GM19240 (cell line): ENCODE measurements around the gene ITIH3.

Experiments used
- DNase-seq: peaks from one replicate; pipeline ENCODE4 v3.0.0; 2011; ENCODE audit warnings: low spot score; ENCODE audit not compliant: insufficient read length

Gene ITIH3

DNA sequence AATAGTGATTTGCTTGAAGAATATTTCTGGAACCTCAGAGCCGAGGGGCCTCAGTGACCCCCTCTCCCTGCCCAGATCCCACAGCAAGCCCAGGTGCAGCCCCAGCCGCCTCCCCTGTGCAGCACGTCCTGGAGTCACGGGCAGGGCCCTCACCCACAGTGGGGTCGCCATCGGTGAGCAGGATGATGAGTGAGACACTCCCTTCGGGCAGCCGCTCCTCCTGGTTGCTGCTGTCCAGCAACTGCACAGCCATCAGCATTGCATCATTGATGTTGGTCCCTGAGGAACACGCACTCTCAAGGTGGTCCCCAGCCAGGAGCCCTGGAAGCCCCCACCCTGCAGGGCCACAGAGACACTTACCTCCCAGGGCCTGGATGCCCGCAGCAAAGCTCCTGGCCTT is 29.4 kb downstream of the ITIH3 start:
- no peak for DNase-seq

DNA sequence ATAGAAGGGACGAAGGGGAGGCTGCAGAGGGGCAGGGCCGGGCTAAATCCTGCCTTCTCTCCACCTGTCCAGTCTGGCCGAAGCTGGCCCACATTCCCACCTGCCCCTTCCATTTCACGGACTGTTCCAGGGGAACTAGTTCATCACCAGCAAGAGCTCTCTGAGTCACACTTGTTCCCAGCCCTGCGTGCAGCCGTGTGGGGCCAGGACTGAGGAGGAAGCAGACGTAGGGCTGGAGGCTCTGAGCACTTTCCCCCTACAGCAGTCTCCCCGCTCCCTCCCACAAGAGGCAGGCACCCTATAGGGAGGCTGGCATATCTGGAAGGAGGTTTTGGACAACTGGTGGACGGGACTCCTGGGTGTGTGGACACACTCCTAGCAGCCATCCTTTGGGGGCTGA is 32.8 kb downstream of the ITIH3 start:
- no peak for DNase-seq

DNA sequence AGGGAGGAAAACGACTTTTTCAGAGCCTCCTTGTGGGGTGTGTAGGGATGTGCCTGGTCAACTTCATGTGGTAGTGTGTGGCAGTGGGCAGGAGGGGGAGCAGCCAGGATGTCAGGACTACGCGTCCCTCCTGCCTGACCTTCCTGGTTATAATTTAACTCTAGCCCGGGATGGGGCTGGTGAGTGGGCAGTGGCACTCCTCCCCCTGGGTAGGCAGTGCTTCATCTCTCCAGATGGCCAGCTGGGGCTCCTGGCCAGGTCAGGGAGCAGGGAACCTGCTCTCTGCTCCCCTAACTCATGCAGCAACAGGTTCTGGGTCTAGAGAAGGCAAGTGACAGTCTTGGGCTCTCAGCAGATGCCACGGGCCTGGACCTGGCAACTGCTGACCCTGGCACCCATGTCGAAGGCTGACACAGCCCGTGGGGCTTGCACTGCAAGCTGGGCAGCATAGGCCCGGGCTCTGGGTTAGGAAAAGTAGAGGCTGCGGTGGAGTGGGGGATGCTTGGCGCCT is 33.3 kb downstream of the ITIH3 start:
- no peak for DNase-seq

DNA sequence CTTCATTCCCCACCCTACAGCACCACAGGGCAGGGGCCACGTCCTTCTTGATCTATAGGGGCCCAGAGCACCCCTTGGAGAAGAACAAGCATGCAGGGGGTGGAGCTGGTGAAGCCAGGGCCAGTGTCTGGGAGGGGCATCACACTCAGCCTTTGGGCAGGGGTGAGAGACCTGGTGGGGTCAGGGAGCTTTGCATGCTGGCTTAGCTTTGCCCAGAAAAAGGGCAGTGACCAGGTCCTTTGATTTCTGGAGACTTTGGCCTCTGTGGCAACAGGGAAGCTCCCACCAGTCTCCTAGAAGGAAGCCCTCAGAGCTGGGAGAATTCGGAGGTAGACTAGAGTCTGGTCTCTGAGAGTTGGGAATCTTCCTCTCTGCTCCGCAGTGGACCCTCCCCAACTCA is 34.9 kb downstream of the ITIH3 start:
- DNase-seq = no peak

DNA sequence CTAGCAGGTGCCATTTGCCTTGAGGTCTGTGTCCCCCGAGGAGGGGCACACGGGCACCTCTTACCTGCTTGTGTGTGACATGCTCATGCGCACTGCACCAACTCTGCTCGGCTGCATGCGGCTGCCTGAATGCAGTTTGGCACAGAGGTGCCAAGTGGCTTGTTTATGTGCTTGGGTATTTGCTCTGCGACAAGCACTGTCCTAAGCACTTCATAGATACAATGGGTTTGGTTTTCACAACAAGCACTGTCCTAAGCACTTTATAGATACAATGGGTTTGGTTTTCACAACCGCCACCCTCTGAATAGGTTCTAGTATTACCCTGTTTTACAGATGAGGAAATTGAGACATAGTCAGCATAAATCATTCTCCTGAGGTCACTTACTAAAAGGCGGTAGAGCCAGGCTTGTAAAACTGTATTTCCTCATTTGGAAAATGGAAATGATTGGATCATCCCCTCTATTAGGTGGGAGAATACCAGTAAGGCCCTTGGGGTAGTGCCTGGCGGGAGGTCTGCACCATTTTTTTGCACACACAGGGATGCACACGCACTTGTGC is 35.4 kb downstream of the ITIH3 start:
- DNase-seq = no peak

DNA sequence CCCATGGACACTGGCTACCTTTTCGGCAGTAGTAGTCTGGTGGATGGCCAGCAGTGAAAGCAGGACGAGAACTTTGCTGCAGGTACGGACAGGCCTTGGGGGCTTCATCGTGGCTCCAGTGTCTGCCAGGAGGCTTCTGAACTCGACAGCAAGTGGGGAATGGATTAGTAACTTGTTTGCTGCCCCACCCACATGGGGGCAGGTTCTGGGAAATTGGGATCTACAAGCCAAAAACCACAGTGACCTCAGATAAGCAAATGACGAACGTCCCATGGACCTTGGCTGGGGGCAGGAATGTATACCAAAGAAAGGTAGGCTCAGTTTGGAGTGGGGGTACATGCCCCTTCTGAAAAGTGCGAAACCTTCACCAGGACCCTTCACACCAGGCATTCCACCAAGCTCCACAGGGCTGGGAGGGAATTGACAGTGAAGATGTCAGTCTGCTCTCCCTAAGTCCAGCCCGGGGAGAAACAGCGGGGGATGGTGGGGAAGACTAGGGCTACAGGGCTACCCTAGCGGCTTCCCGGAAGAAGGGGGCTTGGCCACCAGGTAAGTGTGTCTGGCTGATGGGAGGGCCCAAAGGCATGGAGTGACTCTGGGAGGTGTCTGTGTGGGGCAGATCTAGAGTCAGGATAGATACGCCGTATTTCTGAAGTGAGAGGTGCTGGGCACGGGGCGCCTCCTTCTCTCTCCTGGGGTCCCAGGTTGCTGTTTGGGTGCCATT is 36.1 kb downstream of the ITIH3 start, which contains the start of gene ITIH4:
TSS of gene ITIH4 (minus strand) at position 138 of the 724 bp plus-strand sequence. CDS start at position 108, 30 bp downstream.
- no peak for DNase-seq

DNA sequence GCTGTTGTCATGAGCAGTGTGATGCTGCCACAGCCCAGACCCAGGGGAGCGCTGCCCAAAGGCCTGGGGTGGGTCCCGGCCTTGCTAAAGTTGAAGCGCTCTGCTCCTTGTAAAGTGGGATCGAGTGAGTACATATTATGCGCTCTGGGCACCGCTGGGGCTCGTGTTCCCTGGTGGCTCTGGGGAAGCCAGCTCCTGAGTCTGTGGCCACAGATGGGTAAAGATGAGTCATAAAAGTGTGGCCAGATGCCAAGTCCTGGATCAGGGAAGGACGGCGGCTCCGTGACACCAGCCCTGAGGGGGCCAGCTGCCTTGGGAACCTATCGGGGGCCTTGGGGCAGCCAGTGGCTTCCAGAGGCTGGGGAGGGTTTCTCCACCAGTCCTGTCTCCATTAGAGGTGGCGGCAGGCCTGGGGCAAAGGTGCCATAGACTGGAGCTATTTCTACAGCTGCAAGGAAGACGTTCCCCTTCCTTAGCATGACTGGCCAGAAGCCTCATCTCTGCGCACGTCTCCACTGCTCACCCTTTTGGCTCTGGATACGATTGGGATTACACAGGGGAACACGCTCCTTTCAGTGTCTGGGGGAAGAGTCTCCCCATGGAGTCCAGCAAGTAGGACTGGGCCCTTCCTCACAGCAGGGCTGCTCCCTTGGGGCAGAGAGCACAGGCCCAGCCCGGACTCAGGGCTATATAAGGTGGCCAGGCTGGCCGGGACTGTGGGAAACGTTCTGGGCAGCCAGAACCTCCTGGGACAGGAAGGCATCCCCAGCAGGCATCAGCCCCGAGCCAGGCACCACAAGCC is 37.1 kb downstream of the ITIH3 start:
- DNase-seq = no peak

DNA sequence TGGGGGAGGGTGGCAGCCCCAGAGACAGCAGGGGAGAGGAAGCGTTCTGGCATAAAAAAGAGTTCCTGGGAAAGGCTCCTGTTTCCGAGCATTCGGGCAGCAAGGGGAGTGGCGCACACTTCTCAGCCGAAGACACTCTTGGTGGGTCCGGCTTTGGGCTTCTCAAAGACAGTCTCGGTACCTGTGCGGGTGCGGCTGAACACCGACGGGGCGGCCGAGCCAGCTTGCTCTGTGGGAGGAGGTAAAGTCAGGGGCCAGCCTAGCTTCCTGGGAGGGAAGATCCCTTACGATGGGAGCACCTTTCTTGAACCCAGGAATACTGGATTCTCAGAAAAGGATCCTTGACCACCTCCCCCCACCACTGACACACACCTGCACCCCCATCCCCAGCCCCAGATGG is 38.6 kb downstream of the ITIH3 start:
- no peak for DNase-seq

DNA sequence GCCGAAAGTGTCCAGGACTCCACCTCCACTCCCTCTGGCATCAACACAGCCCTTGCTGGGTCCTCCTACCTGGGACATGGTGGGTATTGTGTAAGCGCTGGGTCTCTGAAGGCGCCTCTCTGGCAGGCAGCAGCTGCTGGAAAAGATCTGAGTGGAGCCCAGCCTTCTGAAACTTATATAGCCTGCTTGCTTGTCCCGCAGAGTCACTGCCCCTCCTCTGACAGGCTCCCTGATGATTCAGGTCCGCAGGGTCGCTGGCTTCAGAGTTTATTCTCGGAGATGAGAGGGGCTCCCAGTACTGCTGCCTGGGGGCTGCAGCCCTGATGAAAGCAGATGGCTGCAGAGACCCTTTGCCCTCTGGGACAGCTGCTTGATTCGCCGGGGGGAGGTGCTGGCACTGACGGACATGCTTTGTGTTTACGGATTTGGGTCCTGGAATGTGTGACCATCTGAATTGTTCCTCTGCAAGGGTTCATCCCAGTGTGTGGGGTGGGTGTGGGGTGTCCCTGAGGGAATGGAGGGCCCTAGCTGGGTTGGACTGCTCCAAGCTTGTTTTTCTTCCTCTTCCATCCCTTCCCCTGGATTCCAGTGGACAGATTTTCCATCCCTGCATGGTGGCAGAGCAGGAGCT is 40.4 kb downstream of the ITIH3 start, which contains the start of gene MUSTN1:
TSS of gene MUSTN1 (minus strand) at position 149 of the 631 bp plus-strand sequence. CDS start at position 78, 71 bp downstream.
- DNase-seq = no peak

DNA sequence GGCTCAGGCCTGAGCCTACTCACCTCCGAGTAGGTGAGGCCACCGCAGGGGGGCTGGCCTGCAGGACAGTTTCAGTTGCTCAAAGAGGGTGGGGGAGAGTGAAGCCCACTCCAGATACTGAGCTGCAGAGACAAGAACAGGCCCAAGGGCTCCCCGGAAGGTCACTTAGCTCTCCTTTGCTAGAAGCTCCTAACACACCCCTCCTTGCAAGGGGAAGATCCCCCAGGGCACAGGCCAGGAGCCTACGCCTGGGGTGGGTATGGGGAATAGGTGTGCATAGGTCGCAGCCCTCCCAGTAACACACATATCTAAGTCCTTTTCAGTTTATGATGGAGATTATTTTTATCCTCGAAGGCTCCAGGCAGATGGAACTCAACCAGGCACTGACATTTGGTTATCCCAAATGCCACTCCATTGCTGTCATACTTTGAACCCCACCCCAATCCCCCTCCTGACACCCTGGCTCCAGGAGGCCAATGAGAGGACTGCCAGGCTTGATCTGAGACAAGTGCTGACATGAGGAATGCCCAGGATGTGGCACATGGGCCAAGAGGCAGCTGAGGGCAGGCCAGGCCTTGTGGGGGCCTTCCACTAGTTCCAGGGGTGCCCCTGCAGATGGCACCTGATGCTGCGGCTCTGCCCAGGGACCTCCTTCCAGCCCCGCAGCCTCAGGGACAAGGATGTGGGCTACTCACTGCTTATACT is 41.3 kb downstream of the ITIH3 start:
- no peak for DNase-seq

DNA sequence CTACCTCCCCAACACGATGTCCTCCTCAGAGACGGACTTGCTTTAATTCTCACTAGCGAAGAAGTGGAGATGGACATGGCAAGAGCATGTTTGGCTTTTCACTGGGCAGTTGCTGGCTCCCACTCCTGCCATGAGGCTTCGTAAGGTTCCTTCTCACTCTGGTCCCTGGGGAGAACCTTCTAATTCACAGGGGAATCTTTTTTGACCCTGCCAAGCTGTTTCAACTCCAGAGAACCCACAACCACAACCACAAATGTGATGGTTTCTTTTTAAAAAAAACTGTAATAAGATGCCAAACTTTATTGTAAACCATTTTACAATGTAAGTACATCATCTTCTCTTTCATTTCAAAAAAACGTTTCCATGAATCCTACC is 41.9 kb downstream of the ITIH3 start:
- no peak for DNase-seq

DNA sequence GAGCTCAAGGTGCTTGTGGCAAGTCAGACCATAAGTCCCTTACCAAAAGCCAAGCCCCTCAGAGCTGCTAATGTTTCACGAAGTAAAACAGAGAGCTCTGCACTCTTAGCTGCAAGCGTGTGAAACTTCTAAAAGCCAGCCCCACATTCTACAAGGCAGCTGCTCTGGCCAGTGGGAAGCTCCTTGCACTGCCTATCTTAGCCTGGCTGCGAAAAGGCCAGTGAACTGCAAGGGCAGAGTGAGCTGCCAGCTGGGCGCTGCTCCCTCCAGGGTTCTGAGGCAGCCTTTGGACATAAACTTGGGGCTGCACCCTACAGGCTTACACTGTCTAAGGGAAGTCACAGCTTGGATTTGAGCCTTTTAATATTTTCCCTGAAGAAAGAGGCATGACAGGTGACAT is 42.4 kb downstream of the ITIH3 start:
- DNase-seq = no peak

DNA sequence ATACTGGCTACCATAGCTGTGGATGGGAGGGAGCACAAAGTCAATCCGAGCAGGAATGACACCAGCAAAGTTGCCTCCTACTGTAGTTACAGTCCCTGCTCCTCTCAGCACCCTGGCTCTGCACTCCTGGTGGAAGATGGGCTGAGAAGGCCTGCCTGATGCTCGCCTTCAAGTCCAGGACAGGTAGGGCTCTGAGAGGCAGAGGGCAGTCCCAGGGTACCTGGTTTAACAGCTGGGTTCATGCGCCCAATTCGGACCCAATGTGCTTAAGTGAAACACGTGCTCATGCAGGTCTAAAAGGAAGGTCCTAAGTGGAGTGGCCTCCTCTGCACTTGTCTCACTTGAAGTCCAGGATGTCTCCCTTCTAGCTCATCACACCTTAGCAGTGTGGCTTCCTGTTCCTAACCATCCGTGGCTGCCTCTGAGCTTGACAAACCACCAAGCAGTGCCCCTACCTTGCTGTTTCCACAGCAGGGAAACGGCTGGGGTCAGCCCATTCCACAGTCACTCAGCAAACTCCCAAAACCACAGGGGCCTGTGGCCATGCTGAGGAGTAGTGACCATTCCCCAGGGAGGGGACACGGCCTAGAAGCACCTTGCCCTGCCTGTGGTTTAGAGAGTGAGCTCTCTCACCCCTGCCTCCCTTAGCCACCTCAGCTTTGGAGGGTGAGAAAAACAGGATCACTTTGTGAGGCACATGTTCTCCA is 44.1 kb downstream of the ITIH3 start:
- no peak for DNase-seq

DNA sequence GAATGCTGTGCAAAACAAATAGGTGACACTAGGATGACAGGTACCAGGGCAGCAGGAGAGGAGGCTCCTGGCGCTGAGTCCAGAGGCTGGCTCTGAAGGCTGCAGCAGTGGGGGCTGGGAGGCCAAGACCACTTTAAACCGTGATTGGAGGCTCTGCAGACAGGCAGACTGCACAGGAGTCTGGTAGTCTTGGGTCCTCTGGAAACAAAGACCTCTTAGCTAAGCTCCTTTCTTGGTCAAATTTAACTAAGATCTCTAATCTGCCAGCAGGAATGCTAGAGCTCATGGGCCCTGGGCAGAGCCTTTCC is 44.6 kb downstream of the ITIH3 start:
- no peak for DNase-seq

DNA sequence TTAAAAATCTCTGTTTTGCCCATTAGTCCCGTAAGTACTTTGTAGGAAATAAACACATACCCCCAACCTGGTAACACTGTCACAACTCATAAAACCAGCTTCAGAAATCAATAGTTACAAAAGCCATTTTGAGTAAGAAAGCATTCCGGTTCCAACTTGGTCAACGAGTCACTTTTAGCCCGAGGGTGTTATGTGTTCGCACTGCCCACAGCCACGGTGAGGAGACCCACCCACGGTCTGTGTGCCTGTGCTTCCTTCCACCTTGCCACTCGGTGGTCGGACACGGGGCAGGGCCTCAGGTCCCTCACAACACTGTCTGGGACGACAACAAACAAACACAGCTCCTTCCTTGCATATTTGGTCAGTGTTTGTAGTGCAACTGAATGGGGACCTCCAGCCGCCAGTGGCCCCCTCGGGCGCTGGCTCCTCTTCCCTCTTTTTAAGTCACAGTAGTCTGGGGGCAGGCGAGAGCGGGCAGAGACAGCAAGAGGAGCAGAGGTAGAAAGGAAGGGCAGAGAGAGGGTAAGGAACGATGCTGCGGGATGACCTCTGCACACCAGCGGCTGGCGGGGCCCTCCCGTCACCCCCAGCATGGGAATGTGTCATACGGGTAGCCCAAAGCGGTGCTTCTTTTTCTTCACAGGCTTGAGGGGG is 45.4 kb downstream of the ITIH3 start:
- no peak for DNase-seq

DNA sequence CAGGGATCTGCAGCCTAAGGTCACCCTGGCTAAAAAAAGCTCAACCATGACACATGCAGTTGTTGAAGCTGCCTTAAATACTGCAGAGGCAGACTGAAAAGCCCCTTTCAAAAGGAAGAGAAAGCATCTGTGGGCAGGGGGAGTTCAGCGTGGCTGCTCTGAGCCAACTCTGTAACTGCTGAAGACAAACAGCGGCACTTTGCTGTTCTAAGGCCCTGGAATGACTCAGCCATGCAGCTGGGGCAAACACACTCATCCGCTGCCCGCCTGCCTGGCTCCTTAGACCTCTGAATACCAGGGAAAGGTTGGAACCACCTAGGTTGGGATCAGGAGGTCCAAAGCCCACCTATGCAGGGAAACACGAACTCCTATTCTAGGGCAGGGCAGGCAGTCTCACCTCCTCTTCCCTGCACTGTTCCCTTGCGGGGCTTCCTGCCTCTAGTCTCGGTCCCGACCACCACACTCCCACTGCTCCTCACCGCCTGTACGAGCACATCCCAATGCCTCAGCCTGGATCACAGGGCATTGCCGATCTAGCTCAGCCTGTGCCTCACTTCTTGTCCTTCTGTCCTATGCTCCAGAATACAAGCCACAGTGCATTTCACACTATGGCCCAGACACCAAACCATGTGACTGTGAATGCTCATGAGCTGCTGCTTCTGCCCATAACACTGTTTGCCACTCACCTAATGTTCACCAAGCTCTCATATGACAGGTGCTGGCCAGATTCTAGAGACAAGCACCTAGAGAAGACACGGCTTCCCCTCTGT is 46.8 kb downstream of the ITIH3 start:
- DNase-seq = no peak

DNA sequence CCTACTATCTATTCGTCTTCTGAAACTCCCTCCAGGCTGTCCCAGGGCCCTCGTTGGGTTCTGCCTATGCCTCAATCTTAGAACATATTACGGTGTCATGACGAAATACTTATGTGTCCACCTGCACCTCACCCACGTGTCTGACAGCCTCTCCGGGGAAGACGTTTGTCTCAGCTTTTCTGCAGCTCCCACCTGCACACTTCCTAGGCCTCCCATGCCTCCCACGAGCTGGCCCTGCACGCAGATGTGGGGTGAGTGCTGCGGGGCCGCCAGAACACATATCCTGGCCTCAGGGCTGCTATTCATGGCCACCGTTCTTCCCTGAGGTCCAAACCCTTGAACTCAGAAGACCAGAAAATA is 47.4 kb downstream of the ITIH3 start:
- DNase-seq = no peak

DNA sequence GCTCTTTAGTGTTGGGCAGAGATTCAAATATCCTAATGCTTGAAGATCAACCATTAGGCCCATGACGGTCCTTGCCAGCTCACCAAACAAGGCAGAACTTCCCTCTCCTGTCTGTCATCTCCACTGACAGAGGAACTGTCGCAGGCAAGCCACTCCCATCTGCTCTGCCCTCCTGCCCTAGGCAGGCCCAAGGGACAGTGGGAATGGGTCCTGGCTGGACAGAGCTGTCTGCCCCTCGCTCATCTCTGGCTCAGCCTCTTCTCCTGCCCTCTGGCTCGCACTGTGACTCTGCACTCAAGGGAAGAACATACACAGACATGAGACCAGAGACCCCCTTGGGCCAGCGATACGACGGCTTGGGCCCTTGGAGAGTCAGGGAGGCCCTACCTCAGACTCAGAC is 47.8 kb downstream of the ITIH3 start:
- DNase-seq = no peak

DNA sequence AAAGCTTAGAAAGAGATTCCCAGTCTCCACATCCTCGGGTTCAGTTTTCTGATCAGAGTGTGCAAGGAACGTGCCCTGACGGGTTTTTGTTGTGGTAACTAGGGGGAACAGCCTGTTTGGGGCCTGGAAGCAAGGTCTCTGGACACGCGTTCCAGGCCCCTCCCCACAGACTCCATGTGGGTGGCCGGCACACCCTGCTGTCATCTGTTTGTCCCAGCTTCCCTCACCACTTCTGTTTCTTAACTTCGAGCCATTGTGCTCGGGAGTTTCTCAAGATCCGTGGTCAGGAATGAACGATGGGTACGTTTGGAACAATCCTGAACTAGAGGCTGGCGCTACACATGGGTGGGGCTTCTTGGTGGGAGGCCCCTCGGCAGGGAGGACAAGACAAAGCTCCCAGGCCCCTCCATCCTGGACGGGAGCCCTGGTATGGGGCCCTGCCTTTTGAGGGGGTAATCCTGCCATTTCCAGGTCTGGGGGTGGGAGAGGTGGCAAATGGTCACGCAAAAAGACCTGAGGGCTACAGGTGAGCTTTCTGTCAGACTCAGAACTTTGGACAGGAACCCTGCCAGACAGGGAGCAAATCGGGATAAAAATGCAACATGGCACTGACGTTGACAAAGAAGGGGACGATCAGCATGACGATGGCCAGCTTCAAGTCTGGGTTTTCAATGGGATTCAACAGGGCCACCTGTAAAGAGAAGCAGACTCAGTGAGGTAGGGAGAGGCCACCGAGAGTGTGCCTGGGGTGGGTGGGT is 48.7 kb downstream of the ITIH3 start:
- DNase-seq = no peak
